Astrocyte (in vitro differentiated cells and primary cell): Measurements from ENCODE around the gene MOB1B. TPM values are rescaled to one million over a fixed set of nuclear protein-coding genes. Genes with fewer than 3 reads are reported as not detected.
"Not testable (repeated sequence)": the region's sequence is repeated elsewhere in the genome, so short reads cannot be mapped to it uniquely, and the experiment has no call there.

Experiments used
- DNase-seq: peaks from one replicate; pipeline ENCODE4 v3.0.0-alpha.2; 2010; ENCODE audit warnings: low read depth
- FAIRE-seq: peaks from 2 replicates; lab custom pipeline; 2011; peaks lifted over from hg19 to GRCh38; lab: Jason Lieb, UNC
- H2AFZ ChIP-seq: 2 replicates; pipeline ENCODE4 v1.6.0; 2012; ENCODE audit warnings: low read depth, low read length, inconsistent platforms
- H3K27ac ChIP-seq: 2 replicates; pipeline ENCODE4 v1.5.1; 2011; ENCODE audit warnings: low read depth, low read length, inconsistent platforms
- H3K27me3 ChIP-seq: 2 replicates; pipeline ENCODE4 v1.6.0; 2011; ENCODE audit warnings: low read length, inconsistent platforms; ENCODE audit not compliant: insufficient read depth
- H3K36me3 ChIP-seq: 2 replicates; pipeline ENCODE4 v1.5.1; 2011; ENCODE audit warnings: low read length, inconsistent platforms; ENCODE audit not compliant: insufficient read depth
- H3K4me1 ChIP-seq: 2 replicates; pipeline ENCODE4 v1.5.1; 2011; ENCODE audit warnings: low read length, inconsistent platforms; ENCODE audit not compliant: insufficient read depth
- H3K4me2 ChIP-seq: 2 replicates; pipeline ENCODE4 v1.6.0; 2012; ENCODE audit warnings: low read length, inconsistent platforms
- H3K4me3 ChIP-seq: 2 replicates; pipeline ENCODE4 v1.5.1; 2011; ENCODE audit warnings: low read depth, mild to moderate bottlenecking, low read length, inconsistent platforms; ENCODE audit not compliant: insufficient read depth
- H3K79me2 ChIP-seq: 2 replicates; pipeline ENCODE4 v1.6.0; 2012; ENCODE audit warnings: mild to moderate bottlenecking, low read length, inconsistent platforms; ENCODE audit not compliant: insufficient read depth
- H3K9ac ChIP-seq: 2 replicates; pipeline ENCODE4 v1.6.0; 2012; ENCODE audit warnings: mild to moderate bottlenecking, low read length, inconsistent platforms
- H3K9me3 ChIP-seq: 2 replicates; pipeline ENCODE4 v1.5.1; 2012; ENCODE audit warnings: low read depth, mild to moderate bottlenecking, low read length, inconsistent platforms; ENCODE audit not compliant: insufficient read depth
- H4K20me1 ChIP-seq: 2 replicates; pipeline ENCODE4 v1.6.0; 2012; ENCODE audit warnings: low read length, inconsistent platforms; ENCODE audit not compliant: insufficient read depth
- H3K27ac Mint-ChIP-seq: one replicate; pipeline ENCODE4 v1.8.0; 2021; ENCODE audit warnings: mild to moderate bottlenecking, mixed read lengths; ENCODE audit not compliant: unreplicated experiment
- H3K27me3 Mint-ChIP-seq: one replicate; pipeline ENCODE4 v1.8.0; 2021; ENCODE audit warnings: low read depth, mixed read lengths; ENCODE audit not compliant: unreplicated experiment
- H3K36me3 Mint-ChIP-seq: one replicate; pipeline ENCODE4 v1.8.0; 2021; ENCODE audit warnings: low read depth, mixed read lengths; ENCODE audit not compliant: unreplicated experiment
- H3K4me1 Mint-ChIP-seq: one replicate; pipeline ENCODE4 v1.8.0; 2021; ENCODE audit warnings: low read depth, mixed read lengths; ENCODE audit not compliant: unreplicated experiment
- H3K4me3 Mint-ChIP-seq: one replicate; pipeline ENCODE4 v1.8.0; 2021; ENCODE audit warnings: mild to moderate bottlenecking, moderate library complexity, mixed read lengths; ENCODE audit not compliant: unreplicated experiment
- H3K9me3 Mint-ChIP-seq: one replicate; pipeline ENCODE4 v1.8.0; 2021; ENCODE audit warnings: mild to moderate bottlenecking, mixed read lengths; ENCODE audit not compliant: unreplicated experiment
- EZH2 ChIP-seq: IDR thresholded peaks from 2 replicates; pipeline ENCODE4 v1.6.1; 2012; ENCODE audit warnings: mild to moderate bottlenecking, low read length, inconsistent platforms; ENCODE audit not compliant: insufficient read depth
- total RNA-seq: library from RNA; stranded (reverse); gene quantifications from 2 replicates; pipeline ENCODE4 v1.2.1, GENCODE V29; 2021
- TF ChIP-seq, protein P1 (sequence below): IDR thresholded peaks from 2 replicates; pipeline ENCODE4 v1.5.1; 2011; ENCODE audit warnings: low read depth, mild to moderate bottlenecking, inconsistent platforms, low read length, moderate library complexity; ENCODE audit not compliant: insufficient read depth

Gene MOB1B
- total RNA-seq, 1 donor from 2014 or later = 40.6 TPM

DNA sequence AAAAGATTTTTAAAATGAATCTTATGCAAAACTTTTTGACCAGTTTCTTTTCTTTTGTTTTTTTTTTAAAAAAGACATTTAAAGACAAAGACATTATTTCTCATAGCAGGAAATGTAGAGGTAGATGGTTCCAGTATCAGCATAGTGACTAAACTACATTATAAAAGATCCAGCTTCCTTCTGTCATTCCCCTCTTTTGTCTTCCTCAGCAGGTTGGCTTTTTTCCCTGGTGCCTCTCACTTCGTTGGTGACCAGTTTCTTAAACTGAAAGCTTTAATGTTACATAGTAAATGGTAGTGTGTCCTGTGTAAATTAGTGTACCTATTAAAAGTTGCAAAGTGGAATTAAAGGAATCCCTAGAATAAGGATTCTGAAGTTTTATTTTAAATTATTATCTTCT, 127.3 kb downstream of the MOB1B start:
- Mint-ChIP-seq H3K4me1 (peaks cover 28% of the 10 kb centered on the region), H3K9me3 (no peaks in the 10 kb centered on the region), H3K27ac (no peak overlapping the region), H3K27me3 (no peaks in the 10 kb centered on the region), H3K36me3 (no peaks in the 10 kb centered on the region), H3K4me3 (no peak overlapping the region)
- FAIRE-seq (peak; percentile 29), DNase-seq (no peak)
- no peaks in the 10 kb centered on the region for H3K9me3 ChIP-seq
- no peak overlapping the region for H3K9ac ChIP-seq
- no peak overlapping the region for H3K27ac ChIP-seq
- H3K4me1 ChIP-seq = peaks cover 30% of the 10 kb centered on the region
- H3K36me3 ChIP-seq = peaks cover 5% of the 10 kb centered on the region
- no peak overlapping the region for H3K4me2 ChIP-seq
- H4K20me1 ChIP-seq = no peaks in the 10 kb centered on the region
- no peaks in the 10 kb centered on the region for H3K79me2 ChIP-seq
- TF ChIP-seq, protein P1, sequence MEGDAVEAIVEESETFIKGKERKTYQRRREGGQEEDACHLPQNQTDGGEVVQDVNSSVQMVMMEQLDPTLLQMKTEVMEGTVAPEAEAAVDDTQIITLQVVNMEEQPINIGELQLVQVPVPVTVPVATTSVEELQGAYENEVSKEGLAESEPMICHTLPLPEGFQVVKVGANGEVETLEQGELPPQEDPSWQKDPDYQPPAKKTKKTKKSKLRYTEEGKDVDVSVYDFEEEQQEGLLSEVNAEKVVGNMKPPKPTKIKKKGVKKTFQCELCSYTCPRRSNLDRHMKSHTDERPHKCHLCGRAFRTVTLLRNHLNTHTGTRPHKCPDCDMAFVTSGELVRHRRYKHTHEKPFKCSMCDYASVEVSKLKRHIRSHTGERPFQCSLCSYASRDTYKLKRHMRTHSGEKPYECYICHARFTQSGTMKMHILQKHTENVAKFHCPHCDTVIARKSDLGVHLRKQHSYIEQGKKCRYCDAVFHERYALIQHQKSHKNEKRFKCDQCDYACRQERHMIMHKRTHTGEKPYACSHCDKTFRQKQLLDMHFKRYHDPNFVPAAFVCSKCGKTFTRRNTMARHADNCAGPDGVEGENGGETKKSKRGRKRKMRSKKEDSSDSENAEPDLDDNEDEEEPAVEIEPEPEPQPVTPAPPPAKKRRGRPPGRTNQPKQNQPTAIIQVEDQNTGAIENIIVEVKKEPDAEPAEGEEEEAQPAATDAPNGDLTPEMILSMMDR = no peak
- no peak for TF ChIP-seq EZH2
- H2AFZ ChIP-seq = no peak overlapping the region
- no peaks in the 10 kb centered on the region for H3K27me3 ChIP-seq
- H3K4me3 ChIP-seq = no peak overlapping the region

DNA sequence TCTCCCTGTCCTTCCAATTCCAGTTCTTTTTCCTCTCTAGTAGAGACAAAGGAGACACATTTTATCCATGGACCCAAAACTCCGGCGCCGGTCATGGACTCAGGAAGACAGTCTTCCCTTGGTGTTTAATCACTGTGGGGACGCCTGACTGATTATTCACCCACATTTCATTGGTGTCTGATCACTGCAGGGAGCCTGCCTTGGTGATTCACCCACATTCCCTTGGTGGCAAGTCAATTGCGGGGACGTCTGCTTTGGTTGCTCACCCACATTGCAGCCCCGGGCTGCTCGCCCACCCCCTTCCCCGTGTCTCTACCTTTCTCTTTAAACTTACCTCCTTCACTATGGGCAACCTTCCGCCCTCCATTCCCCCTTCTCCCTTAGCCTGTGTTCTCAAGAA, 129.9 kb downstream of the MOB1B start:
- Histone ChIP-seq H3K4me1 (peaks cover 15% of the 10 kb centered on the region), H3K4me2 (peak overlapping the region; percentile 78), H3K27ac (peak overlapping the region; percentile 78), H3K9ac (peak overlapping the region; percentile 47)
- not testable (repeated sequence) for H3K36me3 ChIP-seq, H3K9me3 Mint-ChIP-seq, H3K9me3 ChIP-seq, H3K79me2 ChIP-seq, H3K4me3 ChIP-seq, H3K27me3 Mint-ChIP-seq, H4K20me1 ChIP-seq, H3K27me3 ChIP-seq, H2AFZ ChIP-seq, H3K36me3 Mint-ChIP-seq
- Mint-ChIP-seq H3K4me1 (peaks cover 16% of the 10 kb centered on the region), H3K27ac (peak overlapping the region; percentile 89), H3K4me3 (peak overlapping the region; percentile 27)
- peak; percentile 26 for FAIRE-seq
- peak; percentile 87 for DNase-seq

Other genes with a start within 250 kb of the MOB1B start
- not detected in 2 replicates for gene JCHAIN, start 235.9 kb upstream of the MOB1B start, total RNA-seq
- 34.9 and 37.0 TPM in 2 replicates for gene UTP3, start 213.8 kb upstream of the MOB1B start, total RNA-seq
- gene RUFY3, start 180.4 kb upstream of the MOB1B start, total RNA-seq = 51.9 and 57.5 TPM in 2 replicates
- 112 and 114 TPM in 2 replicates for gene GRSF1, start 62.5 kb upstream of the MOB1B start, total RNA-seq
- gene DCK, start 91.3 kb downstream of the MOB1B start, total RNA-seq = 7.0 and 10.8 TPM in 2 replicates